CD4-positive, alpha-beta T cell treated with Interleukin-17A for 1 hour (primary cell): Measurements from ENCODE around the gene HLA-DPB1.
A peak's percentile ranks its signal among the peaks of the same experiment; 100 is the strongest.
"Not testable (repeated sequence)": the region's sequence is repeated elsewhere in the genome, so short reads cannot be mapped to it uniquely, and the experiment has no call there.

Experiments used
- DNase-seq: peaks from one replicate; pipeline ENCODE4 v3.0.0-alpha.2; 2020

HLA-DPB1 gene

GRCh38 chr6:33072508-33073100 lies 3.2 kb upstream of the HLA-DPB1 start:
- no peak for DNase-seq

- DNase-seq: peak; percentile 81
These were observed 2.3 kb upstream of the HLA-DPB1 start, which contains the start of gene HLA-DPA1 for GRCh38 chr6:33073431-33073871. Gene HLA-DPA1, minus strand, starts transcription at chr6:33073649.

GRCh38 chr6:33075208-33075567 lies 602 bp upstream of the HLA-DPB1 start:
- no peak for DNase-seq

GRCh38 chr6:33076406-33076934 lies 680 bp downstream of the HLA-DPB1 start:
- DNase-seq: no peak

GRCh38 chr6:33077908-33078307 lies 2.1 kb downstream of the HLA-DPB1 start:
- no peak for DNase-seq

GRCh38 chr6:33078442-33078841 lies 2.7 kb downstream of the HLA-DPB1 start:
- DNase-seq: no peak

- no peak for DNase-seq
These were observed 3.2 kb downstream of the HLA-DPB1 start for GRCh38 chr6:33078919-33079521.

- DNase-seq: no peak
These were observed 3.8 kb downstream of the HLA-DPB1 start for GRCh38 chr6:33079580-33079979.

GRCh38 chr6:33080127-33081089 lies 4.6 kb downstream of the HLA-DPB1 start:
- DNase-seq: no peak

- DNase-seq: no peak
These were observed 5.5 kb downstream of the HLA-DPB1 start for GRCh38 chr6:33081098-33081824.

GRCh38 chr6:33082702-33083101 lies 6.9 kb downstream of the HLA-DPB1 start:
- DNase-seq: no peak

- no peak for DNase-seq
These were observed 9.8 kb downstream of the HLA-DPB1 start for GRCh38 chr6:33085627-33086026.

GRCh38 chr6:33088258-33088930 lies 12.6 kb downstream of the HLA-DPB1 start:
- no peak for DNase-seq

- no peak for DNase-seq
These were observed 13.3 kb downstream of the HLA-DPB1 start for GRCh38 chr6:33088931-33089620.

GRCh38 chr6:33091957-33092356 lies 16.2 kb downstream of the HLA-DPB1 start:
- peak; percentile 58 for DNase-seq

GRCh38 chr6:33092385-33092784 lies 16.6 kb downstream of the HLA-DPB1 start:
- no peak for DNase-seq

GRCh38 chr6:33093855-33094254 lies 18.1 kb downstream of the HLA-DPB1 start:
- no peak for DNase-seq

- no peak for DNase-seq
These were observed 19.9 kb downstream of the HLA-DPB1 start for GRCh38 chr6:33095681-33096080.

GRCh38 chr6:33101121-33101737 lies 25.4 kb downstream of the HLA-DPB1 start:
- DNase-seq: not testable (repeated sequence)

GRCh38 chr6:33103776-33104175 lies 28.0 kb downstream of the HLA-DPB1 start:
- no peak for DNase-seq

GRCh38 chr6:33104887-33105286 lies 29.1 kb downstream of the HLA-DPB1 start:
- DNase-seq: no peak
